GM12873 (cell line): ENCODE measurements around the gene TMEM120B.

Source experiments
- CTCF ChIP-seq: IDR thresholded peaks from 2 replicates; pipeline ENCODE4 v1.5.1; 2012; ENCODE audit warnings: low read depth, mild to moderate bottlenecking, moderate library complexity, low read length, control low read depth; ENCODE audit not compliant: insufficient read depth; ENCODE audit errors: missing control alignments

The TMEM120B gene

GRCh38 chr12:121823727-121824115 lies 111.2 kb downstream of the TMEM120B start:
- no peak for TF ChIP-seq CTCF

- TF ChIP-seq CTCF: no peak
Observed at GRCh38 chr12:121825041-121825523, 112.5 kb downstream of the TMEM120B start.

- no peak for TF ChIP-seq CTCF
Observed at GRCh38 chr12:121826318-121827150, 114.0 kb downstream of the TMEM120B start.

GRCh38 chr12:121827351-121828099 lies 115.0 kb downstream of the TMEM120B start:
- no peak for TF ChIP-seq CTCF

GRCh38 chr12:121828306-121828705 lies 115.8 kb downstream of the TMEM120B start:
- no peak for TF ChIP-seq CTCF

GRCh38 chr12:121828826-121829225 lies 116.3 kb downstream of the TMEM120B start:
- TF ChIP-seq CTCF: no peak

- no peak for TF ChIP-seq CTCF
Observed at GRCh38 chr12:121829250-121829918, 116.8 kb downstream of the TMEM120B start.
